ENCODE measurements around the gene LRRC74B. TPM values are rescaled to one million over a fixed set of nuclear protein-coding genes. Genes with fewer than 3 reads are reported as not detected.

The LRRC74B gene
- total and polyA plus RNA-seq, 2 experiments from 2014 or later, result 0.20 to 0.52 TPM

DNA sequence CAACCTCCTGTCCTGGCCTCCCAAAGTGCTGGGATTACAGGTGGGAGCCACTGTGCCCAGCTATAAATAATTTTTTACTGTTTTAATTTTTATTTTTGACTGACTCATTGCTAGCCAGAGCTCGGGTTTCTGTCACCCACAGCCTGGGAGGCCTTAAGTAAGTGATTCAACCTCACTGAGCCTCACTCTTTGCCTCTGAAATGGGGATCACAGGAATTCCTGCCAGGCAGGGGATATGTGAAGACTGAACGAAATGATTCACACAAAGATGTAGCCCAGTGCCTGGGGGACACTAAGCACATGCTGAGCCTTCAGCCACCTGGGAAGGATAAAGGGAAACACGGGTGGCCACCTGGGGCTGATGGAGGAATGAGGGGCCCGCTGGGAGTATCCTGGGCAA, 3.8 kb upstream of the LRRC74B start:
- H3K36me3 ChIP-seq (replicated peaks; ENCODE audit: insufficient read depth, low read depth), result no peaks in the 10 kb centered on the region
- peaks cover 11% of the 10 kb centered on the region for H3K4me1 ChIP-seq (ENCODE audit: insufficient read depth)

DNA sequence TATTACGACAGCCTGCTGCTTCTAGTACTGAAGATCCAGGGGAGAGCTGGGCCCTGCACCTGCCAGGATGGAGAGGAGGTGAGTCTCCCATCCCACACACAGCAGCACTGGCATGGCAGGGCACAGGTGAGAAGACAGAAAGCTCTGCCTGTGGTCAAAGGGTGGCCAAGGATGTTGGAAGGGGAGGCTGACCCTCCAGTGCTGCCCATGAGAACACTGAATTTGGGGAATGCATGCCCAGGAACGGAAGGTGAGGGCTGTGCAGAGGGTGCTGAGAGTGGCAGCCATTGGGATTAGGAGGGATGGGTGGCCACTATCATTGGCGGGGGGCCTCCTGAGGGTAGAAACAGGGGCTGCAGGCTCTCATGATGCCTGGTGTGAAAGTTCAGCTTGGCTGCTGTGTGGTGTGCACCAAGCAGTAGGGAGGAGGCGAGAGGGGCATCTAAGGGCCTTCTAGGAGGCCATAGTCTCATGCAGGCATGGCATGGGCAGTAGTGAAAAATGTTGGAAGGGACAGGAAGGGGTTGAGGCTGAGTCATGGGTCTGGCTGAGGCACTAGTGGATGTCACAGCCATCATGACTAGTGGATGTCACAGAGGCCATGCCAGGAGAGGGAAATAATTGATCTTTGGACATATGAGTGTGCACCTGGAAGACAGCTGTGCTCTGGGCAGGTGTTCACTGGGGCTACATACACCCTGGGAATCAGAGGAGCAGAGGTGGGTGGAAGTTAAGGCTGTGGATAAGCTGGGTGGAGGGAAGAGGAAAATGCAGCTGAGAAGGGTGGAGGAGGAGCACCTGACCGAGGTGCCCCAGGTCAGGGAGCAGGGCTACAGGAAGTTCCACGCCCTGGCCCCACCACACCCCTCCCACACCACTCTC, 2.5 kb upstream of the LRRC74B start:
- 90% methylated on average over 6 of the region's 6 CpGs for WGBS (ENCODE audit: low lambda C conversion rate, missing lambda C conversion rate)
- Histone ChIP-seq H3K27ac (no peak overlapping the region), H3K4me3 (no peak overlapping the region), H3K79me2 (no peaks in the 10 kb centered on the region), H3K9me3 (ENCODE audit: low read depth) (no peaks in the 10 kb centered on the region), H3K27me3 (no peaks in the 10 kb centered on the region), H2AFZ (no peak overlapping the region), H3K4me2 (no peak overlapping the region), H3K36me3 (replicated peaks; ENCODE audit: insufficient read depth, low read depth) (no peaks in the 10 kb centered on the region), H3K4me1 (ENCODE audit: insufficient read depth) (peaks cover 11% of the 10 kb centered on the region), H4K20me1 (ENCODE audit: insufficient read depth, poor library complexity, severe bottlenecking) (no peaks in the 10 kb centered on the region), H3K9me2 (replicated peaks; ENCODE audit: insufficient read depth) (no peaks in the 10 kb centered on the region)
- no peak for DNase-seq (ENCODE audit: low spot score)
- TF ChIP-seq, protein P1, sequence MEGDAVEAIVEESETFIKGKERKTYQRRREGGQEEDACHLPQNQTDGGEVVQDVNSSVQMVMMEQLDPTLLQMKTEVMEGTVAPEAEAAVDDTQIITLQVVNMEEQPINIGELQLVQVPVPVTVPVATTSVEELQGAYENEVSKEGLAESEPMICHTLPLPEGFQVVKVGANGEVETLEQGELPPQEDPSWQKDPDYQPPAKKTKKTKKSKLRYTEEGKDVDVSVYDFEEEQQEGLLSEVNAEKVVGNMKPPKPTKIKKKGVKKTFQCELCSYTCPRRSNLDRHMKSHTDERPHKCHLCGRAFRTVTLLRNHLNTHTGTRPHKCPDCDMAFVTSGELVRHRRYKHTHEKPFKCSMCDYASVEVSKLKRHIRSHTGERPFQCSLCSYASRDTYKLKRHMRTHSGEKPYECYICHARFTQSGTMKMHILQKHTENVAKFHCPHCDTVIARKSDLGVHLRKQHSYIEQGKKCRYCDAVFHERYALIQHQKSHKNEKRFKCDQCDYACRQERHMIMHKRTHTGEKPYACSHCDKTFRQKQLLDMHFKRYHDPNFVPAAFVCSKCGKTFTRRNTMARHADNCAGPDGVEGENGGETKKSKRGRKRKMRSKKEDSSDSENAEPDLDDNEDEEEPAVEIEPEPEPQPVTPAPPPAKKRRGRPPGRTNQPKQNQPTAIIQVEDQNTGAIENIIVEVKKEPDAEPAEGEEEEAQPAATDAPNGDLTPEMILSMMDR (IDR thresholded peaks at IDR 0.05; ENCODE audit: poor library complexity), result no peak
- TF ChIP-seq EZH2 (IDR thresholded peaks at IDR 0.05; ENCODE audit: borderline replicate concordance) (no peak), EZH2phosphoT487 (IDR thresholded peaks at IDR 0.05; ENCODE audit: low read depth, severe bottlenecking, unreplicated experiment) (no peak)

More for the DNA sequence above, 3.8 kb upstream of the LRRC74B start:
- Histone ChIP-seq H3K9me2 (replicated peaks; ENCODE audit: insufficient read depth) (no peaks in the 10 kb centered on the region), H3K4me2 (no peak overlapping the region), H3K79me2 (no peaks in the 10 kb centered on the region), H3K4me3 (no peak overlapping the region), H3K27me3 (no peaks in the 10 kb centered on the region), H4K20me1 (ENCODE audit: insufficient read depth, poor library complexity, severe bottlenecking) (no peaks in the 10 kb centered on the region), H3K9me3 (ENCODE audit: low read depth) (no peaks in the 10 kb centered on the region), H3K27ac (no peak overlapping the region), H2AFZ (no peak overlapping the region)
- TF ChIP-seq EZH2phosphoT487 (IDR thresholded peaks at IDR 0.05; ENCODE audit: low read depth, severe bottlenecking, unreplicated experiment), result no peak
- TF ChIP-seq EZH2 (IDR thresholded peaks at IDR 0.05; ENCODE audit: borderline replicate concordance), result no peak
- TF ChIP-seq, protein P1 (IDR thresholded peaks at IDR 0.05; ENCODE audit: poor library complexity), result no peak
- DNase-seq (ENCODE audit: low spot score), result no peak
- WGBS (ENCODE audit: low lambda C conversion rate, missing lambda C conversion rate), result 83% methylated on average over 4 of the region's 4 CpGs

DNA sequence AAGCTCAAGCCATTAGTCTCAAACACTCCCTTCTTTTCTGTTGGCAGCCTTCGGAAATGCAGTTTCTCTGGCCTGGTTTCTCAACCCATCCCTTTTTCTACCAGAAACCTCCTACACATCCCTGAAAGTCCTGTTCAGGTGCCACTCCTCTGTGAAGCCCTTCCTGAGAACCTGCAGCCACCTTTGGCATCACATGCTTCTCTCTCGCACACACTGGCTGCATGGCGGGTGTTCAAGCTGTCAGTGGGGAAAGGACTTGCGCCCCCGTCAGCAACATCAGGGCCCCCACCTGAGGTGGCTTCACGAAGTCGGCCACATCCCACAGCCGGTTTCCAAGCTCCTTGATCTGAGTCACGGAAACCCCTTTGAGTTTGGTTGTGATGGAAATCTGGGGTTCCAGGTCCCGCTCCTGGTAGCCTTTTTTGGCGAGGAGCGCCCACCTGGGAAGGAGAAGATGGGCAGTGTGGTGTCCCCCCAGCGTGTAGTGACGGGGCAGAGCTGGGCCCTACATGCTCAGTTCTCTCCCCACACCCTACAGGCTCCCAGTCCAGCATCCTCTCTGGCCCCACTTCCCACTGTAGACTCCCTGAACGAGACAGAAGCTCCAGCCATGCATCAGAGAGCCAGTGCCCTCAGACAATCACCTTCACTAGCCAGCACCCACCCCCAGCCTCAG, 1.7 kb upstream of the LRRC74B start:
- H3K36me3 ChIP-seq (replicated peaks; ENCODE audit: insufficient read depth, low read depth), result no peaks in the 10 kb centered on the region
- H3K27ac ChIP-seq, result peak overlapping the region; percentile 20
- H3K27me3 ChIP-seq, result no peaks in the 10 kb centered on the region
- no peaks in the 10 kb centered on the region for H3K79me2 ChIP-seq
- TF ChIP-seq, protein P1 (IDR thresholded peaks at IDR 0.05; ENCODE audit: poor library complexity), result no peak
- TF ChIP-seq EZH2phosphoT487 (IDR thresholded peaks at IDR 0.05; ENCODE audit: low read depth, severe bottlenecking, unreplicated experiment), result no peak
- TF ChIP-seq EZH2 (IDR thresholded peaks at IDR 0.05; ENCODE audit: borderline replicate concordance), result no peak
- no peaks in the 10 kb centered on the region for H4K20me1 ChIP-seq (ENCODE audit: insufficient read depth, poor library complexity, severe bottlenecking)
- no peak overlapping the region for H3K4me3 ChIP-seq
- WGBS (ENCODE audit: low lambda C conversion rate, missing lambda C conversion rate), result 93% methylated on average over 15 of the region's 15 CpGs
- no peaks in the 10 kb centered on the region for H3K9me2 ChIP-seq (replicated peaks; ENCODE audit: insufficient read depth)
- no peak overlapping the region for H2AFZ ChIP-seq
- no peak for DNase-seq (ENCODE audit: low spot score)
- peaks cover 11% of the 10 kb centered on the region for H3K4me1 ChIP-seq (ENCODE audit: insufficient read depth)
- H3K9me3 ChIP-seq (ENCODE audit: low read depth), result no peaks in the 10 kb centered on the region
- H3K4me2 ChIP-seq, result peak overlapping the region; percentile 95

All from hepatocyte (in vitro differentiated cells).